ENCODE measurements around the gene JMJD1C.

JMJD1C gene, protein sequence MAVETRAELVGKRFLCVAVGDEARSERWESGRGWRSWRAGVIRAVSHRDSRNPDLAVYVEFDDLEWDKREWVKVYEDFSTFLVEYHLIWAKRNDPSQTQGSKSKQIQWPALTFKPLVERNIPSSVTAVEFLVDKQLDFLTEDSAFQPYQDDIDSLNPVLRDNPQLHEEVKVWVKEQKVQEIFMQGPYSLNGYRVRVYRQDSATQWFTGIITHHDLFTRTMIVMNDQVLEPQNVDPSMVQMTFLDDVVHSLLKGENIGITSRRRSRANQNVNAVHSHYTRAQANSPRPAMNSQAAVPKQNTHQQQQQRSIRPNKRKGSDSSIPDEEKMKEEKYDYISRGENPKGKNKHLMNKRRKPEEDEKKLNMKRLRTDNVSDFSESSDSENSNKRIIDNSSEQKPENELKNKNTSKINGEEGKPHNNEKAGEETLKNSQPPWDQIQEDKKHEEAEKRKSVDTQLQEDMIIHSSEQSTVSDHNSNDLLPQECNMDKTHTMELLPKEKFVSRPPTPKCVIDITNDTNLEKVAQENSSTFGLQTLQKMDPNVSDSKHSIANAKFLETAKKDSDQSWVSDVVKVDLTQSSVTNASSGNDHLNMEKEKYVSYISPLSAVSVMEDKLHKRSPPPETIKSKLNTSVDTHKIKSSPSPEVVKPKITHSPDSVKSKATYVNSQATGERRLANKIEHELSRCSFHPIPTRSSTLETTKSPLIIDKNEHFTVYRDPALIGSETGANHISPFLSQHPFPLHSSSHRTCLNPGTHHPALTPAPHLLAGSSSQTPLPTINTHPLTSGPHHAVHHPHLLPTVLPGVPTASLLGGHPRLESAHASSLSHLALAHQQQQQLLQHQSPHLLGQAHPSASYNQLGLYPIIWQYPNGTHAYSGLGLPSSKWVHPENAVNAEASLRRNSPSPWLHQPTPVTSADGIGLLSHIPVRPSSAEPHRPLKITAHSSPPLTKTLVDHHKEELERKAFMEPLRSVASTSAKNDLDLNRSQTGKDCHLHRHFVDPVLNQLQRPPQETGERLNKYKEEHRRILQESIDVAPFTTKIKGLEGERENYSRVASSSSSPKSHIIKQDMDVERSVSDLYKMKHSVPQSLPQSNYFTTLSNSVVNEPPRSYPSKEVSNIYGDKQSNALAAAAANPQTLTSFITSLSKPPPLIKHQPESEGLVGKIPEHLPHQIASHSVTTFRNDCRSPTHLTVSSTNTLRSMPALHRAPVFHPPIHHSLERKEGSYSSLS (N-terminal part only)

DNA sequence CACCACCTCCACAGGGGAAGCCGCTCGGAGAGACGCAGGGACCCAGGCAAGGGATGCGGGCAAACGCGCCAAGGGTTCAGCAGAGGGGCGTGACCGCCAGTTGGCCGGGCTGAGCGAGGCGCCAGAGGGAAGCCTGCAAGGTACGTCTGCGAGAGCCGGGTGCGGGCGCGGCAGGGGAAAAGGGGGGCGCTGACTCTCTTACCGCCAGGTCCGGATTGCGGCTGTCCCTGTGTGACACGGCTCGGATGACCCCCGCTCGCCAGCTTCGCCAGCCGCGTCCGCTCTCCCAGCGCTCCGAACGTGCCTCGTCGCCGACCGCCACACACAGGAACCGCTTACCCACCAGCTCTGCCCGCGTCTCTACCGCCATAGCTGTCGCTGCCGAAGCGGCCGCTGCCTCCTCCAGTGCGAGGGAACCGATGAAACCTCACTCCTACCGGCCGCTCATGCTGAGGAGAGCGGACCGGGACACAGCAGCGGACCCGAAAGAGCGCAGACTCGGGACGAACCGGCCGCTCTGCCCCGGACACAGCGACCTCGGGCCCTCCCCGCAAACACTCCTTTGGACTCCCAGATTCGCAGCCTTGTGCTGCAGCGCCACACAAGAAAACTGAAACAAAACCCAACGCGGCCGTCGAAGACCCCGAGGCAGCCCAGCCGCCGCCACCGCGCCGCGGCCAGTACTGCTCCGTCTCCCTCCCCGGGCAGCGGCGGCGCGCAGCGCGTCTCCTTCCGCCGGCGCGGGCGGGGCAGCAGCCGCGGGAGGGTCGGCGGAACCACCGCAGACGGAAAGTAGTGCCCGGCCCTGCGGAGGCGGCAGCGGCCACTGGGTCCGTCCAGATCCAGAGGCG is at the start of gene JMJD1C:
Gene JMJD1C (minus strand): TSS at position 685 of the 851 bp plus-strand sequence. CDS start 315 bp downstream, at position 370.
- H3K9me3 ChIP-seq (replicated peaks; ENCODE audit: insufficient read depth, low read length), result no peaks in the 10 kb centered on the region

DNA sequence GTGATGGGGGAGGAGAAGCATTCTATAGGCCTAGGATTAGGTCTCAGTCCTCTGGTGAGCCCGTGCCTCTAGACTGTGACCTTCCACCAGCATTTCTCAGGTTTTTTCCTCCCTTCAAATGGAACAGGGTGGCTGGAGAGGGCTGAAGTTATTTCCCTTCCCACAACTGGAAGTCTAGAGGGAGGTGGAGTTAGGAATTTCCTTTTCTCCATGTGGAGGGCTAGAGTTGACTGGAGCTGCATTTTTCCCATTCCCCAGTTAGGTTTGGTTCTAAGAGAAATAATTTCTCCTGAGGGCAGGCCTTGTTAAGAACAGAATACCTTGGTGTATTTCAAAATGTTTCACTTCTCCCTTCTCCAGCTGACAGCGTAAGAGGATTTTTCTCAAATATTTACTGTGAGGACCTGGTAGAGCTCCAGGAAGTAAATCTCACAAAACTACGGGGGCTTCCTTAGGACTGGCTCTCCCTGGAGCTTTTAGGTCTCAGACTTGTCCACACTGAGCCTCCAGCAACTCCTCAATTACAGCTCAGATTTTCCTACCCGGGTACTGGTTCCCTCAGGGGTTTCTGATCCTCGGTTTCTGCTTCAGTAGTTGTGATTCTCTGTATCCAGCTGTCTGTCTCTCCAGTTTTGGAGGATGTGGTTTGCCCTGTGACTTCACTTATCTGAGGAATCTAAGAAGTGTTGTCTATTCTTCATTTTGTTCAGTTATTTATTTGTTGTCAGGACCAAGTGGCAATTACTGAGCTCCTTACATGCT is 49.4 kb upstream of the JMJD1C start:
- Histone ChIP-seq H3K4me2 (ENCODE audit: low read depth, low read length) (no peak overlapping the region), H3K9me3 (replicated peaks; ENCODE audit: insufficient read depth, low read length) (no peaks in the 10 kb centered on the region), H3K9ac (ENCODE audit: low read length) (no peak overlapping the region), H3K36me3 (replicated peaks; ENCODE audit: insufficient read depth, low read length) (no peaks in the 10 kb centered on the region), H3K4me3 (ENCODE audit: low read length) (no peak overlapping the region), H3K79me2 (ENCODE audit: low read length) (peaks cover 98% of the 10 kb centered on the region), H3K27me3 (replicated peaks; ENCODE audit: insufficient read depth, low read length) (no peaks in the 10 kb centered on the region), H3F3A (ENCODE audit: insufficient read depth, low read length) (peaks cover 2% of the 10 kb centered on the region; the same call in 1 of the 2 replicates), H2AFZ (ENCODE audit: low read length) (no peak overlapping the region), H4K20me1 (ENCODE audit: insufficient read depth, low read length) (no peaks in the 10 kb centered on the region; the same call in 1 of the 2 replicates), H3K4me1 (ENCODE audit: low read length) (peaks cover 8% of the 10 kb centered on the region; the same call in 1 of the 2 replicates), H3K9me2 (replicated peaks; ENCODE audit: insufficient read depth, low read length) (no peaks in the 10 kb centered on the region), H3K27ac (ENCODE audit: low read length) (no peak overlapping the region)
- no peak for DNase-seq
- TF ChIP-seq EZH2phosphoT487 (IDR thresholded peaks at IDR 0.05; ENCODE audit: low read length) (no peak), EZH2 (optimal IDR thresholded peaks at IDR 0.05; ENCODE audit: low read depth, low read length) (no peak)
- TF ChIP-seq, protein P1, sequence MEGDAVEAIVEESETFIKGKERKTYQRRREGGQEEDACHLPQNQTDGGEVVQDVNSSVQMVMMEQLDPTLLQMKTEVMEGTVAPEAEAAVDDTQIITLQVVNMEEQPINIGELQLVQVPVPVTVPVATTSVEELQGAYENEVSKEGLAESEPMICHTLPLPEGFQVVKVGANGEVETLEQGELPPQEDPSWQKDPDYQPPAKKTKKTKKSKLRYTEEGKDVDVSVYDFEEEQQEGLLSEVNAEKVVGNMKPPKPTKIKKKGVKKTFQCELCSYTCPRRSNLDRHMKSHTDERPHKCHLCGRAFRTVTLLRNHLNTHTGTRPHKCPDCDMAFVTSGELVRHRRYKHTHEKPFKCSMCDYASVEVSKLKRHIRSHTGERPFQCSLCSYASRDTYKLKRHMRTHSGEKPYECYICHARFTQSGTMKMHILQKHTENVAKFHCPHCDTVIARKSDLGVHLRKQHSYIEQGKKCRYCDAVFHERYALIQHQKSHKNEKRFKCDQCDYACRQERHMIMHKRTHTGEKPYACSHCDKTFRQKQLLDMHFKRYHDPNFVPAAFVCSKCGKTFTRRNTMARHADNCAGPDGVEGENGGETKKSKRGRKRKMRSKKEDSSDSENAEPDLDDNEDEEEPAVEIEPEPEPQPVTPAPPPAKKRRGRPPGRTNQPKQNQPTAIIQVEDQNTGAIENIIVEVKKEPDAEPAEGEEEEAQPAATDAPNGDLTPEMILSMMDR (IDR thresholded peaks at IDR 0.05; ENCODE audit: low read length), result no peak

More for the DNA sequence above, at the start of gene JMJD1C:
- no peaks in the 10 kb centered on the region for H3K36me3 ChIP-seq (replicated peaks; ENCODE audit: insufficient read depth, low read length)
- H4K20me1 ChIP-seq (ENCODE audit: insufficient read depth, low read length), result no peaks in the 10 kb centered on the region
- H3K9ac ChIP-seq (ENCODE audit: low read length), result peak within 1 kb of the TSS; percentile 67
- H3F3A ChIP-seq (ENCODE audit: insufficient read depth, low read length), result peaks cover 10% of the 10 kb centered on the region
- TF ChIP-seq, protein P1 (IDR thresholded peaks at IDR 0.05; ENCODE audit: low read length), result no peak; the same call in 1 of the 2 replicates
- TF ChIP-seq EZH2phosphoT487 (IDR thresholded peaks at IDR 0.05; ENCODE audit: low read length) (no peak), EZH2 (optimal IDR thresholded peaks at IDR 0.05; ENCODE audit: low read depth, low read length) (no peak)
- H3K27ac ChIP-seq (ENCODE audit: low read length), result peak within 1 kb of the TSS; percentile 31; the same call in 1 of the 2 replicates
- peak; percentile 65 for DNase-seq
- H3K4me2 ChIP-seq (ENCODE audit: low read depth, low read length), result peak within 1 kb of the TSS; percentile 81
- H3K9me2 ChIP-seq (replicated peaks; ENCODE audit: insufficient read depth, low read length), result no peaks in the 10 kb centered on the region
- H3K4me3 ChIP-seq (ENCODE audit: low read length), result peak within 1 kb of the TSS; percentile 90
- H3K79me2 ChIP-seq (ENCODE audit: low read length), result peaks cover 76% of the 10 kb centered on the region
- no peaks in the 10 kb centered on the region for H3K27me3 ChIP-seq (replicated peaks; ENCODE audit: insufficient read depth, low read length)
- H3K4me1 ChIP-seq (ENCODE audit: low read length), result no peaks in the 10 kb centered on the region
- H2AFZ ChIP-seq (ENCODE audit: low read length), result peak within 1 kb of the TSS; percentile 77

Data from MM.1S (cell line).